Kidney (tissue), 14 donors: Measurements from ENCODE around the gene GLCE. TPM values are rescaled to one million over a fixed set of nuclear protein-coding genes. Genes with fewer than 3 reads are reported as not detected.

ENCODE experiments used
- DNase-seq, 5 donors: peaks; one replicate each; pipeline ENCODE4 v3.0.0-alpha.2; 2013 to 2020
- FAIRE-seq: peaks from 2 replicates; lab custom pipeline; 2012; peaks lifted over from hg19 to GRCh38; lab: Jason Lieb, UNC
- H3K27ac ChIP-seq, 2 donors: one replicate each; pipeline ENCODE4 v1.7.0; 2013; ENCODE audit warnings: low read depth in 2 of 2, low read length in 2 of 2, inconsistent platforms in 1 of 2
- H3K27me3 ChIP-seq: one replicate; pipeline ENCODE4 v1.7.1; 2013; ENCODE audit warnings: low read length, inconsistent platforms; ENCODE audit not compliant: control insufficient read depth, insufficient read depth
- H3K36me3 ChIP-seq, 3 donors: one replicate each; pipeline versions ENCODE4 v1.7.0 to v1.7.1; 2013; ENCODE audit warnings: low read length in 3 of 3, control low read depth in 1 of 3, inconsistent platforms in 1 of 3; ENCODE audit not compliant: insufficient read depth in 3 of 3, control insufficient read depth in 2 of 3
- H3K4me1 ChIP-seq, 3 donors: one replicate each; pipeline versions ENCODE4 v1.7.0 to v1.7.1; 2013; ENCODE audit warnings: low read length in 3 of 3, inconsistent platforms in 1 of 3, low read depth in 1 of 3; ENCODE audit not compliant: control insufficient read depth in 2 of 3, insufficient read depth in 2 of 3
- H3K4me3 ChIP-seq, 3 donors: one replicate each; pipeline versions ENCODE4 v1.7.0 to v1.8.1; 2013; ENCODE audit warnings: low read length in 3 of 3, control low read depth in 1 of 3, inconsistent platforms in 1 of 3
- H3K9ac ChIP-seq, 3 donors: one replicate each; pipeline versions ENCODE4 v1.7.0 to v1.7.1; 2013; ENCODE audit warnings: low read length in 3 of 3, control low read depth in 1 of 3, inconsistent platforms in 1 of 3
- H3K9me3 ChIP-seq, 3 donors: one replicate each; pipeline versions ENCODE4 v1.7.0 to v1.7.1; 2013; ENCODE audit warnings: low read length in 3 of 3, control low read depth in 1 of 3, inconsistent platforms in 1 of 3; ENCODE audit not compliant: control insufficient read depth in 2 of 3, insufficient read depth in 1 of 3
- CTCF ChIP-seq: IDR thresholded peaks from 3 replicates; pipeline ENCODE4 v1.5.1; 2012; ENCODE audit warnings: mild to moderate bottlenecking, moderate library complexity, borderline replicate concordance; ENCODE audit not compliant: insufficient read depth; ENCODE audit errors: extremely low read depth
- intact Hi-C: fragments of 100-400 bp; cut with DNase I; formaldehyde crosslinking; loops from one replicate; pipeline ENCODE4 v1.11.1; 2022
- polyA plus RNA-seq: library from polyadenylated mRNA; stranded (reverse); fragments of 350-450 nt; fragmentation: Illumina TruSeq; extraction: RNeasy Lipid Tissue Mini Kit (QIAGEN cat#74804); gene quantifications from one replicate; pipeline ENCODE4 v1.2.3, GENCODE V29; 2014; ENCODE audit warnings: low read depth, low replicate concordance; ENCODE audit not compliant: insufficient read depth
- total RNA-seq: library from RNA; stranded (reverse); fragmentation: NEBNext Ultra II Directional; extraction: Animal tissue kit (Norgen Biotek cat#: 25700); gene quantifications from one replicate; pipeline ENCODE4 v1.2.1, GENCODE V29; 2021
- donor health status: control.
- donor health status: control.
- donor health status: control.
- donor health status: control.
- donor health status: control.
- donor health status: DM: yes; HTN: yes; CAD: no.
- donor health status: Normal renal cell carcinoma (clear cell type).

Gene GLCE
- total and polyA plus RNA-seq, 2 donors from 2014 or later: 14.9 to 18.0 TPM

DNA sequence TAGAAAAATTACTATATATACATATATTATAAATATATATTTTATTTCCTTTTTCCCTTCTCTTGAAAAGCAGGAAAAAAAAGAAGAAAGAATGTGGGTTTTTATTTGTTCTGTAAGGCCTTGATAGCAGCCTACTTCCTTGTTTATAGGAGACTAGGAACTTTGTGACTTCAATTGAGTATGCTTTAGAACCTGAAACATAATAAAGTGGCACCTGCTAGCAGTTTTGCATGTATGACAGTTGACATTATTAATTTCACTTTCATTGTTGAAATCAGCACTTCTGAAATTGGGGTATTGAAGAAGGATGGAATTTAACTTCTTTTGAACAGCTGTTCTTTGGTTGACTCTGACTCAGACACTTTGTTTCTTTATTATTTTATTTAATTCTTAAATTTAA lies 56.9 kb downstream of the GLCE start:
- Histone ChIP-seq H3K4me3 (no peak overlapping the region), H3K9me3 (no peaks in the 10 kb centered on the region), H3K4me1 (no peaks in the 10 kb centered on the region), H3K27ac (no peak overlapping the region), H3K9ac (no peak overlapping the region), H3K27me3 (no peaks in the 10 kb centered on the region), H3K36me3 (no peaks in the 10 kb centered on the region)
- TF ChIP-seq CTCF: no peak
- DNase-seq (no peak), FAIRE-seq (no peak)
- intact Hi-C loops: no loop called here

GRCh38 chr15:69219690-69220089 lies 59.3 kb downstream of the GLCE start:
- no peak overlapping the region for H3K27ac ChIP-seq
- TF ChIP-seq CTCF: no peak
- H3K9me3 ChIP-seq: peaks cover 0 to 6% (median 0%) of the 10 kb centered on the region in 3 donors
- DNase-seq (no peak), FAIRE-seq (no peak)
- intact Hi-C loops: no loop called here
- no peak overlapping the region for H3K4me3 ChIP-seq
- no peak overlapping the region for H3K9ac ChIP-seq
- H3K36me3 ChIP-seq: no peaks in the 10 kb centered on the region
- H3K4me1 ChIP-seq: peaks cover 0 to 2% (median 0%) of the 10 kb centered on the region in 3 donors
- H3K27me3 ChIP-seq: no peaks in the 10 kb centered on the region

- Histone ChIP-seq H3K27me3 (no peaks in the 10 kb centered on the region), H3K4me1 (peaks cover 0 to 10% (median 0%) of the 10 kb centered on the region in 3 donors), H3K9me3 (peaks cover 0 to 6% (median 0%) of the 10 kb centered on the region in 3 donors), H3K4me3 (no peak overlapping the region), H3K9ac (no peak overlapping the region), H3K27ac (peak overlapping the region in 1 of 2 donors; percentile 30), H3K36me3 (no peaks in the 10 kb centered on the region)
- intact Hi-C loops: no loop called here
- DNase-seq (no peak), FAIRE-seq (no peak)
- TF ChIP-seq CTCF: no peak
Observed at GRCh38 chr15:69222002-69222474, 61.6 kb downstream of the GLCE start.
